Upper lobe of left lung (tissue), 4 donors: Measurements from ENCODE around the gene PWWP2B.

Source experiments
- CTCF ChIP-seq, 6 experiments: fragments of 450-650 bp in 4 of 6; fragments of 200-600 bp in 2 of 6; sonication (generic) in 2 of 6; IDR thresholded peaks; one replicate each; pipeline ENCODE4 v1.5.1; 2016 to 2019; ENCODE audit warnings: antibody characterized with exemption in 6 of 6
- POLR2AphosphoS5 ChIP-seq, 2 donors: sonication (generic); formaldehyde crosslinking; IDR thresholded peaks; one replicate each; pipeline ENCODE4 v1.5.1; 2017; ENCODE audit warnings: antibody characterized with exemption in 2 of 2

GRCh38 chr10:132363921-132364593 lies 32.9 kb upstream of the PWWP2B start:
- TF ChIP-seq CTCF (IDR thresholded peaks at IDR 0.05) (no peak), POLR2AphosphoS5 (IDR thresholded peaks at IDR 0.05) (no peak)
